ENCODE measurements around the gene ARHGAP18. TPM values are rescaled to one million over a fixed set of nuclear protein-coding genes. Genes with fewer than 3 reads are reported as not detected.

Gene ARHGAP18
- total RNA-seq, 1 donor from 2014 or later, result 12.0 TPM

GRCh38 chr6:129725341-129725740, 15.4 kb upstream of the ARHGAP18 start:
- Mint-ChIP-seq H3K27me3 (no peaks in the 10 kb centered on the region), H3K4me1 (ENCODE audit: unreplicated experiment) (no peaks in the 10 kb centered on the region), H3K4me3 (no peak overlapping the region), H3K27ac (no peak overlapping the region), H3K36me3 (no peaks in the 10 kb centered on the region), H3K9me3 (no peaks in the 10 kb centered on the region)
- DNase-seq (ENCODE audit: extremely low spot score, unreplicated experiment), result no peak
- TF ChIP-seq CTCF (conservative IDR thresholded peaks at IDR 0.05), result no peak

GRCh38 chr6:129719692-129720091, 9.7 kb upstream of the ARHGAP18 start:
- Mint-ChIP-seq H3K36me3 (no peaks in the 10 kb centered on the region), H3K4me1 (ENCODE audit: unreplicated experiment) (no peaks in the 10 kb centered on the region), H3K4me3 (no peak overlapping the region), H3K9me3 (no peaks in the 10 kb centered on the region), H3K27me3 (no peaks in the 10 kb centered on the region), H3K27ac (no peak overlapping the region)
- no peak for TF ChIP-seq CTCF (conservative IDR thresholded peaks at IDR 0.05)
- DNase-seq (ENCODE audit: extremely low spot score, unreplicated experiment), result no peak

- no peak overlapping the region for H3K27ac Mint-ChIP-seq
- H3K4me1 Mint-ChIP-seq (ENCODE audit: unreplicated experiment), result no peaks in the 10 kb centered on the region
- no peak for DNase-seq (ENCODE audit: extremely low spot score, unreplicated experiment)
- TF ChIP-seq CTCF (conservative IDR thresholded peaks at IDR 0.05), result no peak
- H3K36me3 Mint-ChIP-seq, result no peaks in the 10 kb centered on the region
- H3K4me3 Mint-ChIP-seq, result no peak overlapping the region
- H3K27me3 Mint-ChIP-seq, result no peaks in the 10 kb centered on the region
- no peaks in the 10 kb centered on the region for H3K9me3 Mint-ChIP-seq
These were observed 7.3 kb upstream of the ARHGAP18 start for GRCh38 chr6:129717277-129717676.

- DNase-seq (ENCODE audit: extremely low spot score, unreplicated experiment), result no peak
- H3K27ac Mint-ChIP-seq, result no peak overlapping the region
- no peaks in the 10 kb centered on the region for H3K9me3 Mint-ChIP-seq
- H3K4me3 Mint-ChIP-seq, result no peak overlapping the region
- peaks cover 20% of the 10 kb centered on the region for H3K4me1 Mint-ChIP-seq (ENCODE audit: unreplicated experiment)
- H3K36me3 Mint-ChIP-seq, result no peaks in the 10 kb centered on the region
- peaks cover 4% of the 10 kb centered on the region for H3K27me3 Mint-ChIP-seq
- TF ChIP-seq CTCF (conservative IDR thresholded peaks at IDR 0.05), result no peak
These were observed 3.9 kb upstream of the ARHGAP18 start for GRCh38 chr6:129713806-129714333.

- H3K36me3 Mint-ChIP-seq, result no peaks in the 10 kb centered on the region
- H3K27me3 Mint-ChIP-seq, result peaks cover 4% of the 10 kb centered on the region
- H3K4me3 Mint-ChIP-seq, result peak overlapping the region; percentile 51
- H3K9me3 Mint-ChIP-seq, result no peaks in the 10 kb centered on the region
- peaks cover 22% of the 10 kb centered on the region for H3K4me1 Mint-ChIP-seq (ENCODE audit: unreplicated experiment)
- no peak for DNase-seq (ENCODE audit: extremely low spot score, unreplicated experiment)
- no peak for TF ChIP-seq CTCF (conservative IDR thresholded peaks at IDR 0.05)
- no peak overlapping the region for H3K27ac Mint-ChIP-seq
These were observed 1.3 kb upstream of the ARHGAP18 start for GRCh38 chr6:129711271-129711631.
